SK-N-SH (cell line): Measurements from ENCODE around the gene ITGAE. TPM values are rescaled to one million over a fixed set of nuclear protein-coding genes. Genes with fewer than 3 reads are reported as not detected.

Experiments
- CTCF ChIA-PET: fragments of 300-600, 350-600 bp; formaldehyde crosslinking; extraction: SDS; loops from one replicate; lab custom pipeline; 2021; lab: Yijun Ruan, JAX
- POLR2A ChIA-PET: fragments of 350-600 bp; sonication (Branson Sonifier 250); formaldehyde crosslinking; extraction: SDS; loops from one replicate; lab custom pipeline; 2020; ENCODE audit warnings: antibody characterized with exemption, inconsistent platforms; lab: Yijun Ruan, JAX
- DNase-seq: peaks from one replicate; pipeline ENCODE4 v3.0.0; 2012
- H2AFZ ChIP-seq: fragments of 200-600 bp; sonication (generic); 2 replicates; pipeline ENCODE4 v1.8.1; 2016; ENCODE audit warnings: antibody characterized with exemption, mild to moderate bottlenecking, low read depth
- H3F3A ChIP-seq: fragments of 200-600 bp; sonication (generic); replicated peaks from 2 replicates; pipeline ENCODE3; 2016; ENCODE audit warnings: antibody characterized with exemption, mild to moderate bottlenecking; ENCODE audit not compliant: insufficient read depth
- H3K27ac ChIP-seq, 2 experiments: fragments of 200-500 bp in 1 of 2; fragments of 200-600 bp in 1 of 2; sonication (Bioruptor generic) in 1 of 2; sonication (generic), shearing (Covaris generic) in 1 of 2; 2 replicates each; pipeline versions ENCODE4 v1.5.1 to v1.6.1; 2014 to 2016; ENCODE audit warnings: low read depth in 2 of 2, inconsistent platforms in 1 of 2, low read length in 1 of 2, mild to moderate bottlenecking in 1 of 2, mixed read lengths in 1 of 2
- H3K27me3 ChIP-seq: fragments of 200-600 bp; sonication (generic), shearing (Covaris generic); 2 replicates; pipeline ENCODE4 v1.6.1; 2016; ENCODE audit warnings: mixed run types; ENCODE audit not compliant: insufficient read depth
- H3K36me3 ChIP-seq, 2 experiments: fragments of 200-500 bp in 1 of 2; fragments of 200-600 bp in 1 of 2; sonication (Bioruptor generic) in 1 of 2; sonication (generic) in 1 of 2; replicated peaks in 1 of 2; 2 replicates each; pipeline versions ENCODE3 to v1.5.1; 2014 to 2016; ENCODE audit warnings: low read length in 1 of 2, mild to moderate bottlenecking in 1 of 2; ENCODE audit not compliant: insufficient read depth in 2 of 2, control insufficient read depth in 1 of 2
- H3K4me1 ChIP-seq, 2 experiments: fragments of 200-500 bp in 1 of 2; fragments of 200-600 bp in 1 of 2; sonication (Bioruptor generic) in 1 of 2; sonication (generic), shearing (Covaris generic) in 1 of 2; 2 replicates each; pipeline versions ENCODE4 v1.5.1 to v1.6.1; 2014 to 2016; ENCODE audit warnings: low read depth in 1 of 2, low read length in 1 of 2, mixed run types in 1 of 2; ENCODE audit not compliant: insufficient read depth in 2 of 2, control insufficient read depth in 1 of 2
- H3K4me2 ChIP-seq: fragments of 200-600 bp; sonication (generic), shearing (Covaris generic); 2 replicates; pipeline ENCODE4 v1.6.1; 2017; ENCODE audit warnings: mixed run types
- H3K4me3 ChIP-seq, 2 experiments: fragments of 200-500 bp in 1 of 2; fragments of 200-600 bp in 1 of 2; sonication (Bioruptor generic) in 1 of 2; sonication (generic), shearing (Covaris generic) in 1 of 2; 2 replicates each; pipeline versions ENCODE4 v1.5.1 to v1.8.1; 2014 to 2016; ENCODE audit warnings: low read depth in 2 of 2, inconsistent platforms in 1 of 2, low read length in 1 of 2, mild to moderate bottlenecking in 1 of 2, mixed read lengths in 1 of 2, moderate library complexity in 1 of 2
- H3K79me2 ChIP-seq: fragments of 200-600 bp; sonication (generic); 2 replicates; pipeline ENCODE4 v1.8.1; 2017; ENCODE audit warnings: mild to moderate bottlenecking; ENCODE audit not compliant: insufficient read depth
- H3K9ac ChIP-seq: fragments of 200-600 bp; sonication (generic); 2 replicates; pipeline ENCODE4 v1.6.1; 2017; ENCODE audit warnings: mixed run types
- H3K9me2 ChIP-seq: fragments of 200-600 bp; sonication (generic); 2 replicates; pipeline ENCODE4 v1.6.1; 2017; ENCODE audit warnings: mixed run types
- H3K9me3 ChIP-seq: fragments of 200-600 bp; sonication (generic); 2 replicates; pipeline ENCODE4 v1.6.1; 2017; ENCODE audit warnings: mixed run types, mild to moderate bottlenecking, moderate library complexity
- H4K20me1 ChIP-seq: fragments of 200-600 bp; sonication (generic); 2 replicates; pipeline ENCODE4 v1.6.1; 2017; ENCODE audit warnings: mild to moderate bottlenecking, mixed run types; ENCODE audit not compliant: insufficient read depth
- CHD2 ChIP-seq: fragments of 150-350 bp; IDR thresholded peaks from 2 replicates; pipeline ENCODE4 v1.6.1; 2018; ENCODE audit warnings: low read length; ENCODE audit not compliant: partially characterized antibody
- EP300 ChIP-seq, 2 experiments: IDR thresholded peaks; 2 replicates each; pipeline versions ENCODE4 v1.4.0 to v1.6.1; 2012; ENCODE audit warnings: borderline replicate concordance in 1 of 2, low read depth in 1 of 2, low read length in 1 of 2
- FOXJ3 ChIP-seq: sonication (generic); formaldehyde crosslinking; IDR thresholded peaks from 2 replicates; pipeline ENCODE4 v1.5.1; 2020; ENCODE audit warnings: mild to moderate bottlenecking, missing genetic modification reagents
- FOXM1 ChIP-seq: IDR thresholded peaks from 2 replicates; pipeline ENCODE4 v1.4.0; 2012; ENCODE audit warnings: low read depth, mild to moderate bottlenecking
- JUND ChIP-seq: IDR thresholded peaks from 2 replicates; pipeline ENCODE4 v1.4.0; 2012
- MAX ChIP-seq: IDR thresholded peaks from 2 replicates; pipeline ENCODE4 v1.4.0; 2012; ENCODE audit warnings: low read depth
- NFIC ChIP-seq: IDR thresholded peaks from 2 replicates; pipeline ENCODE4 v1.4.0; 2012; ENCODE audit warnings: borderline replicate concordance
- NRF1 ChIP-seq: IDR thresholded peaks from 2 replicates; pipeline ENCODE4 v1.6.1; 2012; ENCODE audit warnings: low read depth, mild to moderate bottlenecking, low read length
- PBX3 ChIP-seq: IDR thresholded peaks from 2 replicates; pipeline ENCODE4; 2012
- POLR2AphosphoS5 ChIP-seq: IDR thresholded peaks from 2 replicates; pipeline ENCODE4 v1.6.1; 2012; ENCODE audit warnings: low read depth, low read length
- RAD21 ChIP-seq: IDR thresholded peaks from 2 replicates; pipeline ENCODE4 v1.6.1; 2012; ENCODE audit warnings: mild to moderate bottlenecking, low read length
- RCOR1 ChIP-seq: fragments of 150-350 bp; IDR thresholded peaks from 2 replicates; pipeline ENCODE4 v1.6.1; 2017; ENCODE audit warnings: antibody characterized with exemption, low read length
- RFX5 ChIP-seq: IDR thresholded peaks from 2 replicates; pipeline ENCODE4 v1.6.1; 2012; ENCODE audit warnings: mild to moderate bottlenecking, improper control_type of control experiment, low read length
- SIN3A ChIP-seq: IDR thresholded peaks from 2 replicates; pipeline ENCODE4 v1.6.1; 2012; ENCODE audit warnings: low read depth, mild to moderate bottlenecking, low read length, moderate library complexity, borderline replicate concordance
- TCF12 ChIP-seq: IDR thresholded peaks from 2 replicates; pipeline ENCODE4 v1.4.0; 2012
- TEAD4 ChIP-seq: IDR thresholded peaks from 2 replicates; pipeline ENCODE4 v1.4.0; 2012; ENCODE audit warnings: mild to moderate bottlenecking, borderline replicate concordance; ENCODE audit not compliant: insufficient read depth
- USF1 ChIP-seq: IDR thresholded peaks from 2 replicates; pipeline ENCODE4 v1.4.0; 2012; ENCODE audit warnings: low read depth, borderline replicate concordance
- WGBS: methylation state at CpG from one replicate; pipeline ENCODE4 v1.1.6; 2017; ENCODE audit warnings: low lambda C conversion rate; 5-methylcytosine and 5-hydroxymethylcytosine counted together
- polyA plus RNA-seq, 3 experiments: library from polyadenylated mRNA; depleted of rRNA; stranded (reverse); fragments of >200 nt; gene quantifications; 2 replicates each; pipeline ENCODE4 v1.2.3, GENCODE V29; 2012

Gene ITGAE
- polyA plus RNA-seq, 1 of the 3 experiments (the other 2 are of a cell fraction), result 56.7 TPM

GRCh38 chr17:3812284-3812683 lies 11.3 kb upstream of the ITGAE start:
- H3K79me2 ChIP-seq, result no peaks in the 10 kb centered on the region
- H3K9me3 ChIP-seq, result no peaks in the 10 kb centered on the region
- H3K27me3 ChIP-seq, result no peaks in the 10 kb centered on the region
- no peak for TF ChIP-seq FOXJ3
- no peak for TF ChIP-seq CHD2
- no peak for TF ChIP-seq RAD21
- no peak for TF ChIP-seq EP300 (IDR thresholded peaks at IDR 0.05; ENCODE audit: borderline replicate concordance in 1 of 2, low read depth in 1 of 2, low read length in 1 of 2)
- TF ChIP-seq POLR2AphosphoS5, result no peak
- no peak for TF ChIP-seq FOXM1
- TF ChIP-seq TEAD4, result no peak
- TF ChIP-seq RCOR1, result no peak
- TF ChIP-seq PBX3, result no peak
- no peak for TF ChIP-seq NRF1
- TF ChIP-seq JUND, result no peak
- no peak for TF ChIP-seq USF1
- no peaks in the 10 kb centered on the region for H4K20me1 ChIP-seq
- DNase-seq, result no peak
- no peak overlapping the region for H2AFZ ChIP-seq
- no peak overlapping the region for H3K4me3 ChIP-seq
- H3K9me2 ChIP-seq, result no peaks in the 10 kb centered on the region
- H3K9ac ChIP-seq, result no peak overlapping the region
- H3K4me1 ChIP-seq, result no peaks in the 10 kb centered on the region
- no peak overlapping the region for H3K4me2 ChIP-seq
- POLR2A ChIA-PET, result no interaction called here
- H3K27ac ChIP-seq, result no peak overlapping the region
- peaks cover 38 to 82% of the 10 kb centered on the region in 2 experiments for H3K36me3 ChIP-seq
- CTCF ChIA-PET, result interaction anchor here (3.5 to 4.1 kb wide), 2 partner anchors 15 to 74 kb away, joined by 12 to 20 read pairs; no protein-coding TSS in a partner anchor
- WGBS, result 87% methylated on average over 8 of the region's 10 CpGs
- peaks cover 9% of the 10 kb centered on the region for H3F3A ChIP-seq

GRCh38 chr17:3810019-3810418 lies 9.0 kb upstream of the ITGAE start:
- Histone ChIP-seq H3K36me3 (peaks cover 32 to 72% of the 10 kb centered on the region in 2 experiments), H3K4me2 (no peak overlapping the region), H3K9ac (no peak overlapping the region), H3K4me1 (no peaks in the 10 kb centered on the region), H3K4me3 (no peak overlapping the region), H3K27me3 (no peaks in the 10 kb centered on the region), H3F3A (peaks cover 9% of the 10 kb centered on the region), H3K9me3 (no peaks in the 10 kb centered on the region), H3K9me2 (no peaks in the 10 kb centered on the region), H4K20me1 (no peaks in the 10 kb centered on the region), H2AFZ (no peak overlapping the region), H3K79me2 (no peaks in the 10 kb centered on the region), H3K27ac (no peak overlapping the region)
- 98% methylated on average over 4 of the region's 4 CpGs for WGBS
- no peak for DNase-seq
- ChIA-PET POLR2A (no interaction called here), CTCF (interaction anchor here (1.2 to 4.1 kb wide), 5 partner anchors 9 to 87 kb away, joined by 3 to 20 read pairs (median 7); partner anchors contain the start of gene ITGAE)
- no peak for TF ChIP-seq RAD21
- no peak for TF ChIP-seq NFIC
- TF ChIP-seq SIN3A, result no peak
- no peak for TF ChIP-seq RFX5
- no peak for TF ChIP-seq TCF12
- no peak for TF ChIP-seq MAX
